Stimulated activated CD4-positive, alpha-beta T cell treated with anti-CD3 and anti-CD28 coated beads, TNF-alpha, amount 100 ng/mL, for 1 hour (primary cell): ENCODE data around the gene FBXW8.

Source experiments
- DNase-seq, 3 donors: peaks; one replicate each; pipeline ENCODE4 v3.0.0-alpha.2; 2020; ENCODE audit warnings: low read depth in 3 of 3, low spot score in 1 of 3

Gene FBXW8

DNA sequence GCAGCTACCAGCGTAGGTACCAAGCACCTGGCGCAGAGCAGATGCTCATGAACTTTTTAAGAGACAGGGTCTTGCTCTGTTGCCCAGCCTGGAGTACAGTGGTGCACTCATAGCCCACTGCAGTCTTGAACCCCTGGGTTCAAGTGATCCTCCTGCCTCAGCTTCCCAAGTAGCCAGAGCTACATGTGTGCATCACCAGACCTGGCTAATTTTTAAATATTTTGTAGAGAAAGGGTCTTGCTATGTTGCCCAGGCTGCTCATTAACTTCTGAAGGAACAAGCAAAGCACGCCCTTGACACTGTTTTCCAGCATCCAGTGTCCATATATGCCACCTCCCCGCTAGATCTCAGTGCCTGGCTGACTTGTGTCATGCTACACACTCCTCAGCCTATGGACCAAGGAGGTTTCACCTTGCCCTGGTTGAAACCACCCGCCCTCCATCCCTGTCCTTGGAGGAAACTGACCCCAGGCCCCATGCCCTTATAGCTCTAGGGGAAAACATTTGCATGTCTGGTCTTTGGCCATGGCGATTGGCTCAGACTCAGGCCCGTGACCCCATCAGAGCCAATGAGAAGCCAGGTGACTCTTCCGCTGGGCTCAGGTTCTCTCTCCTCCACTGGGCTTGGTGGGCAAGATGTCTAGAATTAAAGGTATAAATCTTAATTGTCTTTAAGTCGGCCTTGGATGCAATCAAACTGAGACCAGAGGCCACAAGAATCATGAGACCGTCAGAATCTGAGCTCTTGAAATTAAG is 162.2 kb downstream of the FBXW8 start:
- no peak for DNase-seq

DNA sequence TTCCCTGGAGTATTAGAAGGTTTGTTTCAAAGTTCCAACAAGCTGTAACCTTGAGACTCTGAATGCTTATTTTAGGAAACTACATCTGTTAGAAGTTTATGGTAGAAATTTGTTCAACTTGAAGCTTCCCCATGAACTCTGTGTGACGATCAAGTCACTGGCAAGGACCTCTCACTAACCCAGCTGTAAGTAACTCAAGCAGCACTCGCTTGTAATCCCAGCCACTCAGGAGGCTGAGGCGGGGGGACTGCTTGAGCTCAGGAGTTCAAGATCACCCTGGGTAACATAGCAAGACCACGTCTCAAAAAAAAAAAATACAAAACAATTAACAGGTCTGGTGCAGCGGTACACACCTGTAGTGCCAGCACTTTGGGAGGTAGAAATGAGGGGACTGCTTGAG is 162.9 kb downstream of the FBXW8 start:
- DNase-seq: no peak

DNA sequence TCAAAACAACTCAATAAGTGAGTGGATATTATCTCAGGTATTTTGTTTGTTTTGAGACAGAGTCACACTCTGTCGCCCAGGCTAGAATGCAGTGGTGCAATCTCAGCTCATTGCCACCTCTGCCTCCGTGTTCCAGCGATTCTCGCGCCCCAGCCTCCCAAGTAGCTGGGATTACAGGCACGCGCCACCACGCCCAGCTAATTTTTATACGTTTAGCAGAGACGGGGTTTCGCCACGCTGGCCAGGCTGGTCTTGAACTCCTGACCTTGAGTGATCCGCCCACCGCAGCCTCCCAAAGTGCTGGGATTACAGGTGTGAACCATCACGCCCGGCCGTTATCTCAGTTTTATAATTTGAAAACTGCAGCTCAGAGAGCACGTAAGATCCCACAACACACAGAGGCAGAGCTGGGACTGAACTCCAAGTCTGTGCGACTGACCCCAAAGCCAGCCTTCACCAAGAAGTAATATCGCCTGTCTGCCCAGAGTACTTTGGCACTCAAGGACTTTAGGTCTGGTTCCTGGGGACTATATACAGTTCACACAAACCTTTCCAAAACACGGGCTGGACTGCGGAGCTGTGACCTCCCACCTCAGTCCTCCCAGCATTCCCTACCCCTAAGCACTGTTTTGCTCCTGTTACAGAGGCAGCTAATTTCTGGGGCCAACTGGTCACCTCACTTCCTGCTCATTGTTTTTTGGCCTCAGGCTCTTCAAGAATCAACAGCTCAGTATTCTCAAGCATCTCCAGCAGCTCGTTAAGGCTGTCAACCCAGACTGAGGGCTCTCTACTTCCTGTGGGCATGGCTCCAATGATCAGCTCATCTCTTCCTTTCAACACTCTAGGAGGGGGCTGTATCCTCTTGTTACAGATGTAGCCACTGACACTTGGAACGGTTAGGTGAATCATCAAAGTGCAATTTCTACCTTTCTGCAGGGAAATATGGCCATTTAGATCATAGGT is 165.9 kb downstream of the FBXW8 start:
- DNase-seq: no peak

DNA sequence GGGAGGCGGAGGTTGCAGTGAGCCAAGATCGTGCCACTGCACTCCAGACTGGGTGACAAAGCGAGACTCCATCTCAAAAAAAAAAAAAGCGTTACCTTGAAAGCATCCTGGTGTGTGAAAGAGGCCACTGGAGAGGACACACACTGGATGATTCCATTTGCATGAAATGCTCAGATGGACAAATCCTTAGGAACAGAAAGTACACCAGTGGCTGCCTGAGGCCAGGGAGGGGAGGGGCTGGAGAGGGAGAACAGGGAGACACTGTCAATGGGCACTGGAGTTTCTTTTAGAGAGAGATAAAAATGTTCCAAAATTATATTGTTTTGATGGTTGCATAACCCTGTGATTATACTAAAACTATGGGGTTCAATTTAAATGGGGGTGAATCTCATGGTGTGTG is 168.7 kb downstream of the FBXW8 start:
- DNase-seq: no peak

DNA sequence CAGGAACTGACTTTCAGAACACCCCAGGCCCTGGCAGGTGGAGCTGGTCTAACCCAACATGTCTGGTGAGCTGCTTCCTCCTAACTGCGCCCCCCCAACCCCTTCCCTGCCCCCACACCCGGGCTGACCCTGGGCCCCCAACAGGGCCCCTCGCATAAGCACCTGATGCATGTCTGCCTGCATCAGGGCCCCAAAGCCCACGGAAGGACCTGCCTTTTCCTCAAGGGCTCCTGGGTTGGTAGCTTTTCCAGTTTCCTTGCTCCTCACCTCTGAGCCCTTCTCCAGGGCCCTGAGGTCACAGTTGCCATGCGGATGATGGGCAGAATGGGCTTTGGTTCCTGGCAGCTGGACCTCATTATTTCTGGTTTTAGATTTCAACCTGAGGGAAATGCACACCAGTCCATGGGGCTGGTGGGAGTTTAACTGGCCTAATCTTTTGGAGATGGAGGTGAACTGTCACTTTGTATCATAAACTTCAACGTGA is 170.0 kb downstream of the FBXW8 start:
- no peak for DNase-seq
